GM12891 (cell line): Measurements from ENCODE around the gene TMEM63B.

Source experiments
- PAX5 ChIP-seq: IDR thresholded peaks from 2 replicates; pipeline ENCODE4 v1.6.1; 2011; ENCODE audit warnings: low read length, moderate library complexity, mild to moderate bottlenecking; ENCODE audit not compliant: insufficient read depth, severe bottlenecking
- POLR2A ChIP-seq: IDR thresholded peaks from 2 replicates; pipeline ENCODE4 v1.6.1; 2011; ENCODE audit warnings: low read depth, low read length, control low read depth
- POLR2AphosphoS5 ChIP-seq: IDR thresholded peaks from 2 replicates; pipeline ENCODE4 v1.6.1; 2011; ENCODE audit warnings: low read depth, low read length, control low read depth

- TF ChIP-seq POLR2A (no peak), POLR2AphosphoS5 (no peak), PAX5 (no peak)
These were observed 15.5 kb downstream of the TMEM63B start for GRCh38 chr6:44142835-44143234.
